ENCODE measurements around the gene DDX10. TPM values are rescaled to one million over a fixed set of nuclear protein-coding genes. Genes with fewer than 3 reads are reported as not detected.

DDX10 gene
- total and polyA plus RNA-seq, 2 experiments from 2014 or later, result 32.4 to 37.8 TPM

DNA sequence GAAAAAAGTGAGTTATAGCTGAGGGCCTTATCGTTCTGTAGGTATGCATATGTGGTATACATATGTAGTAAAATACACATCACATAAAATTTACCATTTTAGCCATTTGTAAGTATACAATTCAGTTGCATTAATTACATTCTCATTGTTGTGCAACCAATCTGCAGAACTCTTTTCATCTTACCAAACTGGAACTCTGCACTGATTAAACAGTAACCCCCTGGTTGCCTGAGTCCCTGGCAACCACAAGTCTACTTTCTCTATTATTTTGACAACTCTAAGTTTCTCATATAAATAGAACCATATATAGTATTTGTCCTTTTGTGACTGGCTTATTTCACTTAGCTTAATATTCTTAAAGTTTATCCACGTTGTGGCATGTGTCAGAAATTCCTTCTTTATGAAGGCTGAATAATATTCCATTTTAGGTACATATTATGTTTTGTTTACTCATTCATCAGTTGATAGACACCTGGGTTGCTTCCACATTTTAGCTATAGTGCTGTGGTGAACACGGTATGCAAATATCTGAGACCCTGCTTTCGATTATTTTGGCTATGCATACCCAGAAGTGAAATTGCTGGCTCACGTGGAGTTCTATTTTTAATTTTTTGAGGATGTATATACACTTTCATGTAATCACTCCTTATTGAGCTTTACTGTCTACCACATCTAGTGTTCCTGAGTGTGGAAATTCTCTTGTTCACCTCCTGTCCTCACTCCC lies 1.6 kb upstream of the DDX10 start:
- H2AFZ ChIP-seq, result no peak overlapping the region
- TF ChIP-seq STAT1 (IDR thresholded peaks at IDR 0.05; ENCODE audit: unreplicated experiment) (no peak), ZNF331 (CRISPR knock-in tag; IDR thresholded peaks at IDR 0.05; ENCODE audit: low read depth) (no peak), POLR2AphosphoS5 (IDR thresholded peaks at IDR 0.05; ENCODE audit: low read depth) (no peak)
- TF ChIP-seq, protein P1, sequence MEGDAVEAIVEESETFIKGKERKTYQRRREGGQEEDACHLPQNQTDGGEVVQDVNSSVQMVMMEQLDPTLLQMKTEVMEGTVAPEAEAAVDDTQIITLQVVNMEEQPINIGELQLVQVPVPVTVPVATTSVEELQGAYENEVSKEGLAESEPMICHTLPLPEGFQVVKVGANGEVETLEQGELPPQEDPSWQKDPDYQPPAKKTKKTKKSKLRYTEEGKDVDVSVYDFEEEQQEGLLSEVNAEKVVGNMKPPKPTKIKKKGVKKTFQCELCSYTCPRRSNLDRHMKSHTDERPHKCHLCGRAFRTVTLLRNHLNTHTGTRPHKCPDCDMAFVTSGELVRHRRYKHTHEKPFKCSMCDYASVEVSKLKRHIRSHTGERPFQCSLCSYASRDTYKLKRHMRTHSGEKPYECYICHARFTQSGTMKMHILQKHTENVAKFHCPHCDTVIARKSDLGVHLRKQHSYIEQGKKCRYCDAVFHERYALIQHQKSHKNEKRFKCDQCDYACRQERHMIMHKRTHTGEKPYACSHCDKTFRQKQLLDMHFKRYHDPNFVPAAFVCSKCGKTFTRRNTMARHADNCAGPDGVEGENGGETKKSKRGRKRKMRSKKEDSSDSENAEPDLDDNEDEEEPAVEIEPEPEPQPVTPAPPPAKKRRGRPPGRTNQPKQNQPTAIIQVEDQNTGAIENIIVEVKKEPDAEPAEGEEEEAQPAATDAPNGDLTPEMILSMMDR (conservative IDR thresholded peaks at IDR 0.05; ENCODE audit: low read depth in 2 of 2), result no peak
- H3F3A ChIP-seq (replicated peaks; ENCODE audit: low read depth), result no peaks in the 10 kb centered on the region
- H3K27ac Mint-ChIP-seq, result no peak overlapping the region
- H3K4me2 ChIP-seq, result no peak overlapping the region
- peaks cover 11% of the 10 kb centered on the region for H3K4me1 Mint-ChIP-seq
- no peaks in the 10 kb centered on the region for H3K27me3 ChIP-seq (ENCODE audit: insufficient read depth)
- H3K4me3 Mint-ChIP-seq, result no peak overlapping the region
- peaks cover 6% of the 10 kb centered on the region; the same call in 2 of the 3 replicates for H3K36me3 Mint-ChIP-seq (ENCODE audit: low read depth)
- no peak overlapping the region for H3K4me3 ChIP-seq
- no peak for DNase-seq (ENCODE audit: low spot score)
- no peaks in the 10 kb centered on the region; the same call in 1 of the 2 replicates for H4K20me1 ChIP-seq (replicated peaks; ENCODE audit: insufficient read depth)
- peaks cover 7% of the 10 kb centered on the region for H3K27me3 Mint-ChIP-seq (ENCODE audit: insufficient read depth, low read depth, poor library complexity)
- H3K4me1 ChIP-seq (ENCODE audit: insufficient read depth), result peaks cover 10% of the 10 kb centered on the region
- H3K36me3 ChIP-seq (ENCODE audit: insufficient read depth), result 0 out of 2 replicates have a peak, but pooled peaks cover 5% of the 10 kb centered on the region
- peaks cover 33% of the 10 kb centered on the region for H3K79me2 ChIP-seq (replicated peaks; ENCODE audit: insufficient read depth)
- H3K9me3 Mint-ChIP-seq, result peaks cover 2% of the 10 kb centered on the region; the same call in 1 of the 3 replicates
- 0 out of 2 replicates have a peak, but pooled peaks cover 4% of the 10 kb centered on the region for H3K9me2 ChIP-seq (ENCODE audit: insufficient read depth)
- H3K27ac ChIP-seq (ENCODE audit: low read depth), result no peak overlapping the region
- no peak for ATAC-seq

DNA sequence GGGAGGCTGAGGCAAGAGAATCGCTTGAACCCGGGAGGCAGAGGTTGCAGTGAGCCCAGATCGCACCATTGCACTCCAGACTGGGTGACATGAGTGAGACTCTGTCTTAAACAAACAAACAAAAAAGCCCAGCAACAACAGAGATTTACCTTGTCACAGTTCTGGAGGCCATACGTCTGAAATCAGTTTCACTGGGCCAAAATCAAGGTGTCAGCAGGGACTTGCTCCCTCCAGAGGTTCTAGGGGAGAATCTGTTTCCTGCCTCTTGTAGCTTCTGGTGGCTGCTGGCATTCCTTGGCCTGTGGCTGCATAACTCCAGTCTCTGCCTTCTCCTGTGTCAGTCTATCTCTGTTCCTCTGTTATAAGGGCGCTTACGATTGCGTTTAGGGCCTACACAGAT lies 1.5 kb downstream of the DDX10 start:
- DNase-seq (ENCODE audit: low spot score) (peak; percentile 48), ATAC-seq (no peak; the same call in 1 of the 3 replicates)
- Histone ChIP-seq H3K79me2 (replicated peaks; ENCODE audit: insufficient read depth) (peaks cover 64% of the 10 kb centered on the region), H4K20me1 (replicated peaks; ENCODE audit: insufficient read depth) (peaks cover 15% of the 10 kb centered on the region; the same call in 1 of the 2 replicates), H3F3A (replicated peaks; ENCODE audit: low read depth) (no peaks in the 10 kb centered on the region), H3K4me2 (peak overlapping the region; percentile 94; the same call in 1 of the 2 replicates), H3K36me3 (ENCODE audit: insufficient read depth) (0 out of 2 replicates have a peak, but pooled peaks cover 5% of the 10 kb centered on the region), H3K27ac (ENCODE audit: low read depth) (no peak overlapping the region), H3K27me3 (ENCODE audit: insufficient read depth) (no peaks in the 10 kb centered on the region), H2AFZ (no peak overlapping the region), H3K4me1 (ENCODE audit: insufficient read depth) (peaks cover 10% of the 10 kb centered on the region), H3K9me2 (ENCODE audit: insufficient read depth) (peaks cover 8% of the 10 kb centered on the region; the same call in 1 of the 2 replicates), H3K4me3 (peak overlapping the region; percentile 68; the same call in 1 of the 2 replicates)
- Mint-ChIP-seq H3K36me3 (ENCODE audit: low read depth) (peaks cover 17% of the 10 kb centered on the region), H3K4me1 (peaks cover 24% of the 10 kb centered on the region), H3K27ac (no peak overlapping the region), H3K9me3 (peaks cover 2% of the 10 kb centered on the region; the same call in 1 of the 3 replicates), H3K27me3 (ENCODE audit: insufficient read depth, low read depth, poor library complexity) (peaks cover 7% of the 10 kb centered on the region), H3K4me3 (peak overlapping the region; percentile 100)
- TF ChIP-seq, protein P1 (conservative IDR thresholded peaks at IDR 0.05; ENCODE audit: low read depth in 2 of 2), result peak in 1 of 2 experiments; percentile 32; a peak in 3 of 4 replicates
- no peak for TF ChIP-seq EZH2phosphoT487 (IDR thresholded peaks at IDR 0.05; ENCODE audit: unreplicated experiment)
